Hepatocyte (in vitro differentiated cells): Measurements from ENCODE around the gene WLS. TPM values are rescaled to one million over a fixed set of nuclear protein-coding genes. Genes with fewer than 3 reads are reported as not detected.

Experiments
- DNase-seq: peaks from one replicate; pipeline ENCODE4 v3.0.0-alpha.2; 2016; ENCODE audit warnings: low spot score
- H2AFZ ChIP-seq: fragments of 200-600 bp; sonication (generic); 2 replicates; pipeline ENCODE4 v1.6.0; 2016; ENCODE audit warnings: antibody characterized with exemption, mild to moderate bottlenecking
- H3K27ac ChIP-seq: fragments of 200-600 bp; sonication (generic); 2 replicates; pipeline ENCODE4 v1.5.1; 2016; ENCODE audit warnings: mild to moderate bottlenecking
- H3K27me3 ChIP-seq: fragments of 200-600 bp; sonication (generic); 2 replicates; pipeline ENCODE4 v1.6.1; 2016
- H3K36me3 ChIP-seq: fragments of 200-600 bp; sonication (generic); replicated peaks from 2 replicates; pipeline ENCODE4 v1.5.1; 2016; ENCODE audit warnings: low read depth; ENCODE audit not compliant: insufficient read depth
- H3K4me1 ChIP-seq: fragments of 200-600 bp; sonication (generic); 2 replicates; pipeline ENCODE4 v1.5.1; 2016; ENCODE audit warnings: mild to moderate bottlenecking, moderate library complexity; ENCODE audit not compliant: insufficient read depth
- H3K4me2 ChIP-seq: fragments of 200-600 bp; sonication (generic); 2 replicates; pipeline ENCODE4 v1.6.0; 2016
- H3K4me3 ChIP-seq: fragments of 200-600 bp; sonication (generic); 2 replicates; pipeline ENCODE4 v1.5.1; 2016; ENCODE audit warnings: mild to moderate bottlenecking
- H3K79me2 ChIP-seq: fragments of 200-600 bp; sonication (generic); 2 replicates; pipeline ENCODE4 v1.6.0; 2017; ENCODE audit warnings: mild to moderate bottlenecking
- H3K9me2 ChIP-seq: fragments of 200-600 bp; sonication (generic); replicated peaks from 2 replicates; pipeline ENCODE4 v1.6.0; 2017; ENCODE audit warnings: mild to moderate bottlenecking; ENCODE audit not compliant: insufficient read depth
- H3K9me3 ChIP-seq: fragments of 200-600 bp; sonication (generic); 2 replicates; pipeline ENCODE4 v1.5.1; 2016; ENCODE audit warnings: low read depth, mild to moderate bottlenecking
- H4K20me1 ChIP-seq: fragments of 200-600 bp; sonication (generic); 2 replicates; pipeline ENCODE4 v1.6.0; 2016; ENCODE audit warnings: mild to moderate bottlenecking; ENCODE audit not compliant: insufficient read depth, poor library complexity, severe bottlenecking
- EZH2 ChIP-seq: fragments of 200-600 bp; sonication (generic); IDR thresholded peaks from 2 replicates; pipeline ENCODE4 v1.6.1; 2016; ENCODE audit warnings: antibody characterized with exemption, mild to moderate bottlenecking, borderline replicate concordance
- EZH2phosphoT487 ChIP-seq: fragments of 200-600 bp; sonication (generic); IDR thresholded peaks from one replicate; pipeline ENCODE4 v1.6.1; 2018; ENCODE audit warnings: antibody characterized with exemption, mild to moderate bottlenecking, low read depth, moderate library complexity; ENCODE audit not compliant: unreplicated experiment, severe bottlenecking
- WGBS: methylation state at CpG from one replicate; pipeline ENCODE4 v1.1.6; 2016; ENCODE audit warnings: low lambda C conversion rate; ENCODE audit errors: missing lambda C conversion rate; 5-methylcytosine and 5-hydroxymethylcytosine counted together
- polyA plus RNA-seq: library from polyadenylated mRNA; unstranded; fragments of >200 nt; fragmentation: Nextera tagmentation; extraction: Ambion mirVana; gene quantifications from 2 replicates; pipeline ENCODE4 v1.2.1, GENCODE V29; 2016
- total RNA-seq: library from RNA; depleted of rRNA; stranded (reverse); fragments of >200 nt; gene quantifications from 2 replicates; pipeline ENCODE4 v1.2.3, GENCODE V29; 2014
- TF ChIP-seq, protein P1 (sequence below): fragments of 200-600 bp; sonication (generic); IDR thresholded peaks from 2 replicates; pipeline ENCODE4 v1.5.1; 2016; ENCODE audit warnings: antibody characterized with exemption, mild to moderate bottlenecking; ENCODE audit not compliant: poor library complexity

WLS gene
- total and polyA plus RNA-seq, 2 experiments from 2014 or later, result 79.9 to 102 TPM

DNA sequence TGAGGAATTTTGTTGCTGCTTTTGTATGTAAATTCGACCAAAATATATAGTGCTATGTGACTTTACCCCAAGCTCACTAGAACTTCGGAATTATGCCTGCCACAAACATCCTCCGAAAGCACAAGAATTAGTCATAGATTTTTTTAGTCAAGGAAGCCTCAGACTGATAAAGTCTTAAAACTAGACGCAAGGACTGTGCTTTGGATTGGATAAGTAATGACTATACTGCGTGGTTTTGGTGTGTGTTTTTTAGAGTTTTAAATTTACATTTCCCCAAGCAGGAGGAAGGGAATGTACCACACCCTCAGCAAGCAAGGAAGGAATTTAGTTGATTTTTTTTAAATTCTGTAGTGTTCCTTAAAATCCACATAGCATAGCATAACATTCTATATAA is 10.3 kb downstream of the WLS start:
- H3K9me2 ChIP-seq, result no peaks in the 10 kb centered on the region
- no peak overlapping the region for H3K4me3 ChIP-seq
- no peaks in the 10 kb centered on the region for H3K36me3 ChIP-seq
- peaks cover 15% of the 10 kb centered on the region for H4K20me1 ChIP-seq
- H3K4me1 ChIP-seq, result peaks cover 20% of the 10 kb centered on the region
- DNase-seq, result no peak
- H3K79me2 ChIP-seq, result peaks cover 88% of the 10 kb centered on the region
- H3K27ac ChIP-seq, result peak overlapping the region; percentile 26
- H3K27me3 ChIP-seq, result no peaks in the 10 kb centered on the region
- TF ChIP-seq EZH2, result no peak
- TF ChIP-seq EZH2phosphoT487, result no peak
- TF ChIP-seq, protein P1, sequence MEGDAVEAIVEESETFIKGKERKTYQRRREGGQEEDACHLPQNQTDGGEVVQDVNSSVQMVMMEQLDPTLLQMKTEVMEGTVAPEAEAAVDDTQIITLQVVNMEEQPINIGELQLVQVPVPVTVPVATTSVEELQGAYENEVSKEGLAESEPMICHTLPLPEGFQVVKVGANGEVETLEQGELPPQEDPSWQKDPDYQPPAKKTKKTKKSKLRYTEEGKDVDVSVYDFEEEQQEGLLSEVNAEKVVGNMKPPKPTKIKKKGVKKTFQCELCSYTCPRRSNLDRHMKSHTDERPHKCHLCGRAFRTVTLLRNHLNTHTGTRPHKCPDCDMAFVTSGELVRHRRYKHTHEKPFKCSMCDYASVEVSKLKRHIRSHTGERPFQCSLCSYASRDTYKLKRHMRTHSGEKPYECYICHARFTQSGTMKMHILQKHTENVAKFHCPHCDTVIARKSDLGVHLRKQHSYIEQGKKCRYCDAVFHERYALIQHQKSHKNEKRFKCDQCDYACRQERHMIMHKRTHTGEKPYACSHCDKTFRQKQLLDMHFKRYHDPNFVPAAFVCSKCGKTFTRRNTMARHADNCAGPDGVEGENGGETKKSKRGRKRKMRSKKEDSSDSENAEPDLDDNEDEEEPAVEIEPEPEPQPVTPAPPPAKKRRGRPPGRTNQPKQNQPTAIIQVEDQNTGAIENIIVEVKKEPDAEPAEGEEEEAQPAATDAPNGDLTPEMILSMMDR, result no peak
- no peaks in the 10 kb centered on the region for H3K9me3 ChIP-seq
- H3K4me2 ChIP-seq, result peak overlapping the region; percentile 51
- H2AFZ ChIP-seq, result no peak overlapping the region
- 48% methylated on average over 5 of the region's 5 CpGs for WGBS

DNA sequence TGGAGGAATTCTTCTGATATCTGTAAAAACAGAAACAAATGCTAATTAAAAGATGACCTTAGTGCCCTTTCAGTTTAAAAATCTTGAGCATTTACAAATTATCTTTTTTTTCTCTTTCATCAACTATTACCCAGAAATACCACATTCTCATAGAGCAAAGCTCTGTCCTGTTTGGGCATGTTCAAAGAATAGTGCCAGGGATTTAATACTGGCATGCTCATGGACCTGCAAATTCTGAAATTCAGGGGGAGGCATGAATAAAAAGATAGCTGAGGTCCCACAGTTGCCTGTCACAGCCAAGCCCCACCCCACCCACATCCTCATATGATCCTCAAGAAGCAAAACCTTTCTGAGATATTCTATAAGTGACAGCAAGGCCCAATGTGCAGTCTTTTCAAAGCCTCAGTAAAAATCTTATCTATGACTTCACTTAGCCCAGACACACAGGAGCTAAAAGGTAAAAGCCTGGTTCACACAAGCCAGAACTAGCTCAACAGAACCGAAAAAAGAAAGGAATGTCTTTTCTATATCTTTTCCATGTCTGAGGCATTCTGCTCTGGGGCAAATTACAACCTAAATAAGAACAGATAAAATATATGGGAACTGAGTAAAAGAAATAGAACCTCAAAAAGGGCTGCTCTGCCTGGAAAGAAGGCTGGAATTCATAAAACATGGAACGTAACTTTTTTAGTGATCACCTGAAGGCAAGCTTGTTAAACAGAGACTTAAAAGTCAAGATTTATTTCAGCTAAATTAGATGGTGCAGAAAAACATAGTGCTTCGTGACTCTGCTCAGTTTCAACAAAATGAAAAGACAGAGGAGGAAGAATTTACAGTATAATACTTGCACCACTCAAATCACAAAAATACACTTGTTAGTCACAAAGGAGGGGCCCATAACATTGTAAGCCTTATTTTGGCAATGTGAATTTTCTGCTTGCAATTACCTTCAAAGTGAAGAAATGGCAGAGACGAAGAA is 11.0 kb downstream of the WLS start:
- Histone ChIP-seq H2AFZ (no peak overlapping the region), H3K27ac (peak overlapping the region; percentile 26), H3K4me1 (peaks cover 26% of the 10 kb centered on the region), H3K9me3 (no peaks in the 10 kb centered on the region), H3K9me2 (no peaks in the 10 kb centered on the region), H3K27me3 (no peaks in the 10 kb centered on the region), H3K4me2 (peak overlapping the region; percentile 51), H3K4me3 (no peak overlapping the region), H3K79me2 (peaks cover 86% of the 10 kb centered on the region), H4K20me1 (peaks cover 9% of the 10 kb centered on the region), H3K36me3 (no peaks in the 10 kb centered on the region)
- no peak for TF ChIP-seq EZH2phosphoT487
- no peak for TF ChIP-seq EZH2
- TF ChIP-seq, protein P1, result no peak
- WGBS, result 49% methylated on average over 4 of the region's 4 CpGs
- no peak for DNase-seq

DNA sequence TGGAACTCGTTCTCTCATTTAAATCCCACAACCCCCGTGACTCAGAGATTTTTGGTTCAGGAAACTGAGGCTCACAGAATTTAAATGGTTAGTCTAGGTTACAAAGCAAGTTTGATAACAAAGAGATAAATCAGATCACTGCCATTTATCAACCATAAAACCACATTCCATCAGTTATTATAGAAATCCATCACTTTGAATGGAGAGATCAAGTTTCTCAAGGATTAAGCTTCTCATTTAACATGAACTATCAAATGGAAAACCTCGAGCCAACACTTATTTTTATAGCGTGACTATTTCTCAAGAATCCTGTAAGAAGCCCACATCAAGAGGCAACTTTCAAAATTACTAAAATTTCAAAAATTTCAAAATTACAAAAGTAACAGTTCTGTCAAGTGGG is 11.9 kb downstream of the WLS start:
- Histone ChIP-seq H3K4me3 (no peak overlapping the region), H3K9me3 (no peaks in the 10 kb centered on the region), H3K27me3 (no peaks in the 10 kb centered on the region), H2AFZ (no peak overlapping the region), H3K4me2 (no peak overlapping the region), H3K9me2 (no peaks in the 10 kb centered on the region), H3K4me1 (peaks cover 28% of the 10 kb centered on the region), H3K36me3 (no peaks in the 10 kb centered on the region), H3K79me2 (peaks cover 81% of the 10 kb centered on the region), H4K20me1 (peaks cover 9% of the 10 kb centered on the region), H3K27ac (peak overlapping the region; percentile 26)
- 79% methylated on average over 4 of the region's 4 CpGs for WGBS
- no peak for DNase-seq
- TF ChIP-seq EZH2, result no peak
- TF ChIP-seq, protein P1, result no peak
- TF ChIP-seq EZH2phosphoT487, result no peak
